Activated CD8-positive, alpha-beta T cell treated with anti-CD3 and anti-CD28 coated beads, Interleukin-2, amount 10 ng/mL, durations not matched to agents 7 days and 5 days (primary cell): ENCODE measurements around the gene LACRT. TPM values are rescaled to one million over a fixed set of nuclear protein-coding genes. Genes with fewer than 3 reads are reported as not detected.
A peak's percentile ranks its signal among the peaks of the same experiment; 100 is the strongest.
"Not testable (repeated sequence)": the region's sequence is repeated elsewhere in the genome, so short reads cannot be mapped to it uniquely, and the experiment has no call there.

Source experiments
- ATAC-seq: fragments of 150-1000 bp; cut with Tn5 transposase; one replicate; pipeline ENCODE4 v1.10.0; 2021; ENCODE audit warnings: moderate library complexity
- CTCF ChIA-PET: fragments of 350-600 bp; sonication (Branson Sonifier 250); formaldehyde crosslinking; loops from one replicate; lab custom pipeline; 2021; ENCODE audit warnings: antibody characterized with exemption; lab: Charles Lee
- POLR2A ChIA-PET: fragments of 350-600 bp; sonication (Branson Sonifier 250); formaldehyde crosslinking; loops from one replicate; lab custom pipeline; 2021; ENCODE audit warnings: antibody characterized with exemption; lab: Charles Lee
- DNase-seq: peaks from one replicate; pipeline ENCODE4 v3.0.0-alpha.2; 2020
- H3K27ac Mint-ChIP-seq: one replicate; pipeline ENCODE4 v1.8.0; 2021; ENCODE audit warnings: mild to moderate bottlenecking, mixed read lengths
- H3K27me3 Mint-ChIP-seq: one replicate; pipeline ENCODE4 v1.8.0; 2021; ENCODE audit warnings: low read depth, mixed read lengths
- H3K36me3 Mint-ChIP-seq: one replicate; pipeline ENCODE4 v1.8.0; 2021; ENCODE audit warnings: low read depth, mixed read lengths
- H3K4me1 Mint-ChIP-seq: one replicate; pipeline ENCODE4 v1.8.0; 2021; ENCODE audit warnings: low read depth, mixed read lengths
- H3K4me3 Mint-ChIP-seq: one replicate; pipeline ENCODE4 v1.8.0; 2021; ENCODE audit warnings: mild to moderate bottlenecking, mixed read lengths
- H3K9me3 Mint-ChIP-seq: one replicate; pipeline ENCODE4 v1.8.0; 2022; ENCODE audit warnings: mixed read lengths; ENCODE audit not compliant: insufficient read depth
- total RNA-seq, 2 experiments: library from RNA; stranded (reverse); gene quantifications; one replicate each; pipeline ENCODE4 v1.2.3, GENCODE V29; 2021

Gene LACRT
- total RNA-seq, 2 experiments from 2014 or later: not detected

DNA sequence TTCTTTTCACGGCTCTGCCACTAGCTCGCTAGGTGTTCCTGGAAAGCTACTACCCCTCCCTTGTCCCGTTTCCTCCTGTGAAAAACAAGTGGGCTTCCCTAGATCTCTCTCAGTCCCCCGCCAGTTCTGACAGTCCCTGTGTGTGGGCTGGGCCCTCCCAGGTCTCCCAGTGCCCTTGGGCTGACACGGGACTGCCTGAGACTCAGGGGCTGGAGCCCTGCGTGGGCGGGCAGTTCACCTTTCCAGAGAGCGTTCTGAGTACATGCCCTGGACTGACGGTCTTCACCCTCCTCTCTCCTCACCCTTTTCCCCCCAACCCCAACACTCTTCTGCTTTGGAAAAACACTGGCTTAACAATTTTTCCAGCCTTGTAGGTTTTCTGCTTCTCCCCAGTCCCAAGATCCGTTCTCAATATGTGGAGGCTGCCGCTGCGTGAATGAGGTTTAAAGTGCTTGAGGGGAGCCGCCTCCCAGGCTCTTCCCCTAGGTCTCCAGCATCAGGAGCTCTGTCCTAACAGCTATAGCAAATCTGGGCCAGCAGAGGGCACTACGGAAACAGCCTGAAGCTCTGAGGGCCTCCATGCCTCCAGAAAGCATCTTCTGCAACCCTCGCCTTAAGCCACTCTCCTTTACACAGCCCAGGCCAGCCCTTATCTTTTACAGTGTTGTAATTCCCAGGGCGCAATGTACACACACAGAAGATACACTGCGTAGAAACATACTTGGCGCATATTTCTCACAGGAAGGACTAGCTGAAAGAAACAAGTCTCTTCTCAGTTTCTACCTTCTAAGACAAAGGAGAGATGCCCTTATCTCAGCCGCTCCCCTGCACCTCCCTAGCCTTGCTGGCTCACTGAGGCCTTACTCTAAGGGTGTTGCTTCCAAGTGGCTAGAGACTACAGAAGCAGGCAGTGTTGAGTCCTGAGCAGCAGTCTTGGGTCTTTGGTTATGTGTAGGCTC lies 23.9 kb upstream of the LACRT start:
- ChIA-PET POLR2A (no interaction called here), CTCF (interaction anchor here (0.8 to 2.5 kb wide), 20 partner anchors 9 to 419 kb away, joined by 3 to 13 read pairs (median 4); no protein-coding TSS in a partner anchor)
- no peak overlapping the region for H3K4me3 Mint-ChIP-seq
- no peaks in the 10 kb centered on the region for H3K4me1 Mint-ChIP-seq
- peaks cover 12% of the 10 kb centered on the region for H3K27me3 Mint-ChIP-seq
- H3K36me3 Mint-ChIP-seq: no peaks in the 10 kb centered on the region
- DNase-seq (peak; percentile 63), ATAC-seq (peak; percentile 81)
- no peaks in the 10 kb centered on the region for H3K9me3 Mint-ChIP-seq
- no peak overlapping the region for H3K27ac Mint-ChIP-seq

- DNase-seq (no peak), ATAC-seq (no peak)
- peaks cover 19% of the 10 kb centered on the region for H3K27me3 Mint-ChIP-seq
- ChIA-PET POLR2A (no interaction called here), CTCF (no interaction called here)
- no peaks in the 10 kb centered on the region for H3K9me3 Mint-ChIP-seq
- no peaks in the 10 kb centered on the region for H3K36me3 Mint-ChIP-seq
- H3K27ac Mint-ChIP-seq: no peak overlapping the region
- H3K4me3 Mint-ChIP-seq: no peak overlapping the region
- no peaks in the 10 kb centered on the region for H3K4me1 Mint-ChIP-seq
Measured at GRCh38 chr12:54657105-54657607, 22.5 kb upstream of the LACRT start.

GRCh38 chr12:54654926-54655325 lies 20.2 kb upstream of the LACRT start:
- Mint-ChIP-seq H3K4me1 (no peaks in the 10 kb centered on the region), H3K9me3 (no peaks in the 10 kb centered on the region), H3K27me3 (peaks cover 19% of the 10 kb centered on the region), H3K4me3 (no peak overlapping the region), H3K27ac (no peak overlapping the region), H3K36me3 (no peaks in the 10 kb centered on the region)
- ChIA-PET CTCF (interaction anchor here (1.1 to 1.2 kb wide), 2 partner anchors 75 to 94 kb away, joined by 3 to 4 read pairs; no protein-coding TSS in a partner anchor), POLR2A (no interaction called here)
- DNase-seq: no peak
- no peak for ATAC-seq

DNA sequence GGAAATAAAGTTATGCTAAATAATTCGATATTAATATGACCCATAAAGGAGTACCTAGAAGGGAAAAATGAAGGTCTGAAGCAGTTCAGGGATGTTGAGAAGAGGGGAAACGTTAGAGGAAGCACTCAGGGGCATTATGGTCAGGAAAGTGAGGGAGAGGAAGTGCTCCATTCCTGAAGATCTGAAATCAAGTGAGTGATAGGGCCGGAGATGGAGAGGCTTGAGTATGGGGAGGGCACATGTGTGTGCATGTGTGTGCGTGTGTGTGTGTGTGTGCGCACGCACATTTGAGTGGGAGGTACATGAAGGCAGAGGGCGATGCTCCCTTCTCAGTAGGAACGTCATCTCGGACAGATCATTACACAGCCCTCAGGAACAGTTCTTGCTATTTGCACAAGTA lies 18.3 kb upstream of the LACRT start:
- ChIA-PET CTCF (no interaction called here), POLR2A (no interaction called here)
- Mint-ChIP-seq H3K27me3 (peaks cover 19% of the 10 kb centered on the region), H3K9me3 (no peaks in the 10 kb centered on the region), H3K4me1 (no peaks in the 10 kb centered on the region), H3K36me3 (no peaks in the 10 kb centered on the region), H3K27ac (no peak overlapping the region), H3K4me3 (no peak overlapping the region)
- no peak for DNase-seq
- no peak for ATAC-seq

- peaks cover 30% of the 10 kb centered on the region for H3K27me3 Mint-ChIP-seq
- no peak overlapping the region for H3K27ac Mint-ChIP-seq
- H3K4me3 Mint-ChIP-seq: no peak overlapping the region
- H3K9me3 Mint-ChIP-seq: no peaks in the 10 kb centered on the region
- no peaks in the 10 kb centered on the region for H3K4me1 Mint-ChIP-seq
- ChIA-PET POLR2A (no interaction called here), CTCF (no interaction called here)
- H3K36me3 Mint-ChIP-seq: no peaks in the 10 kb centered on the region
- DNase-seq (no peak), ATAC-seq (no peak)
Measured at GRCh38 chr12:54650889-54651288, 16.2 kb upstream of the LACRT start.

GRCh38 chr12:54650409-54650808 lies 15.7 kb upstream of the LACRT start:
- no peak overlapping the region for H3K4me3 Mint-ChIP-seq
- ChIA-PET POLR2A (no interaction called here), CTCF (interaction anchor here (1.6 kb wide), 1 partner anchor 8 kb away, joined by 6 read pairs; no protein-coding TSS in a partner anchor)
- ATAC-seq (no peak), DNase-seq (no peak)
- H3K27ac Mint-ChIP-seq: no peak overlapping the region
- no peaks in the 10 kb centered on the region for H3K36me3 Mint-ChIP-seq
- no peaks in the 10 kb centered on the region for H3K9me3 Mint-ChIP-seq
- H3K27me3 Mint-ChIP-seq: peaks cover 30% of the 10 kb centered on the region
- H3K4me1 Mint-ChIP-seq: no peaks in the 10 kb centered on the region

DNA sequence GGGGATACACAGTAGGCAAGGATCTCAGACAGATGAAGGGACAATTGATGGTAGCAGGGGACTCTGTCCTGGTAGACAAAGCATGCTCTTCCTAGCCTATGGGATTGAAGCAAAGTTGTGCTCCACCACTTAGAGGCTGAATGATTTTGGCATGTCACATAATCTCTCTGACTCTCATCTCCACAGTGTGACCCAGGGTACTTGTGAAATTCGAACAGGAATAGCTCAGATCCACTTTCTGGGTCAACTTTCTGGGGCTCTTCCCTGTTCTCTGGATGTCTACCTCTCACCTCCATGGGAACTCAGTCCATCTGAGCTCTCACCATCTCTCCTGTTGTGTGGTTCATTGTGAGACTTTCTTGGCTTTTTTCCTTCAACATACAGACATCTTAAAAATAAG lies 15.1 kb upstream of the LACRT start:
- Mint-ChIP-seq H3K27ac (no peak overlapping the region), H3K9me3 (no peaks in the 10 kb centered on the region), H3K4me1 (no peaks in the 10 kb centered on the region), H3K36me3 (no peaks in the 10 kb centered on the region), H3K27me3 (peaks cover 33% of the 10 kb centered on the region), H3K4me3 (no peak overlapping the region)
- DNase-seq (no peak), ATAC-seq (no peak)
- POLR2A ChIA-PET: no interaction called here
- CTCF ChIA-PET: interaction anchor here (1.6 kb wide), 1 partner anchor 9 kb away, joined by 6 read pairs; no protein-coding TSS in a partner anchor

DNA sequence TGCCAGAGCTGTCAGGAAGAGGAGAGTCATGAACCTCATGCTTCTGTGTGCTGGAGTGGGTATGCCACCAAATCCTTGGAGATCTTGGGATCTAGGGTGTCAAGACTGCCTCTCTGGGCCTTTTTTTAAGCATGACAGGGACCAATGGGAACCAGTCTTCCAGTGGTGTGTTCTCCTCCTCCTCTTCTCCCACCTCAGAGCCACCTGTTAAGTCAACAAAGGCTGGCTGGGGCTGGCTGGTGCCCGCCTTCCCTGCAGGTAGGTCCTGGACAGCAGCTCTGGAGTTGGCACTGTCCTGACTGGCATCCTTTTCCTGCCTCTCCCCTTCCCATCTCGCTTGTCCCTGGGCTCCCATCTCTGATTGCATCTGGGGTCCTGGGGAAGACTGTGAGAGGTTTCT lies 13.6 kb upstream of the LACRT start, which contains the start of gene DCD:
TSS of gene DCD (minus strand) at position 101 of the 400 bp plus-strand sequence. CDS start at position 39, 62 bp downstream.
- CTCF ChIA-PET: no interaction called here
- H3K27me3 Mint-ChIP-seq: peaks cover 34% of the 10 kb centered on the region
- H3K9me3 Mint-ChIP-seq: no peaks in the 10 kb centered on the region
- no peak within 1 kb of the TSS for H3K4me3 Mint-ChIP-seq
- H3K27ac Mint-ChIP-seq: no peak within 1 kb of the TSS
- no peaks in the 10 kb centered on the region for H3K36me3 Mint-ChIP-seq
- POLR2A ChIA-PET: no interaction called here
- no peaks in the 10 kb centered on the region for H3K4me1 Mint-ChIP-seq
- DNase-seq: no peak
- ATAC-seq: no peak

DNA sequence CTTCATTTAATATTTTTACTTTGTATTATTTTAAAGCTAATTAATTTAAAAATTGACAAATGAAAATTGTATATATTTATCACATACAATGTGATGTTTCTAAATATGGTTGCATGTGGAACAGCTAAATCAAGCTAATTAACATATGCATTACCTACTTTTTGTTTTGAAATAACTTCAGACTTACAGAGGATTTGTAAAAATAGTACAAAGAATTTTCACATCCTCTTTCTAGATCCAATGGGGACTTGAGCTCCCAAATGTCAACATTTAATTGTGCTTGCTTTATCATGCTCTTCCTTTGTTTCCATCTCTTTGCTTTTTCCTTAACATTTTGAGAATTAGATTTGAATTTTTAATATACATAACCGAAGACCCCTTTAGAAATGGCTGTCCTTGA lies 6.9 kb upstream of the LACRT start:
- CTCF ChIA-PET: interaction anchor here (0.7 kb wide), 1 partner anchor 38 kb away, joined by 3 read pairs; no protein-coding TSS in a partner anchor
- Mint-ChIP-seq H3K4me1 (no peaks in the 10 kb centered on the region), H3K9me3 (no peaks in the 10 kb centered on the region), H3K4me3 (no peak overlapping the region), H3K27ac (no peak overlapping the region), H3K27me3 (peaks cover 19% of the 10 kb centered on the region), H3K36me3 (no peaks in the 10 kb centered on the region)
- POLR2A ChIA-PET: no interaction called here
- no peak for ATAC-seq
- no peak for DNase-seq

GRCh38 chr12:54641089-54641488 lies 6.4 kb upstream of the LACRT start:
- no peak overlapping the region for H3K27ac Mint-ChIP-seq
- CTCF ChIA-PET: no interaction called here
- no peaks in the 10 kb centered on the region for H3K9me3 Mint-ChIP-seq

GRCh38 chr12:54639112-54639511 lies 4.4 kb upstream of the LACRT start:
- H3K27me3 Mint-ChIP-seq, H3K9me3 Mint-ChIP-seq, H3K4me3 Mint-ChIP-seq, ATAC-seq, H3K4me1 Mint-ChIP-seq, POLR2A ChIA-PET, H3K27ac Mint-ChIP-seq, H3K36me3 Mint-ChIP-seq, DNase-seq: not testable (repeated sequence)
- CTCF ChIA-PET: interaction anchor here (0.7 kb wide), 1 partner anchor 20 kb away, joined by 3 read pairs; no protein-coding TSS in a partner anchor

More at GRCh38 chr12:54641089-54641488, 6.4 kb upstream of the LACRT start:
- Mint-ChIP-seq H3K27me3 (peaks cover 15% of the 10 kb centered on the region), H3K4me3 (no peak overlapping the region), H3K36me3 (no peaks in the 10 kb centered on the region), H3K4me1 (no peaks in the 10 kb centered on the region)
- ATAC-seq: no peak
- POLR2A ChIA-PET: no interaction called here
- no peak for DNase-seq
